A673 (cell line): Measurements from ENCODE around the gene DCLRE1B. TPM values are rescaled to one million over a fixed set of nuclear protein-coding genes. Genes with fewer than 3 reads are reported as not detected.

Experiments used
- BruUV-seq: library from RNA; stranded (reverse); fragments of 400-500 nt; replicated peaks from 2 replicates; lab custom pipeline; 2021; lab: Mats Ljungman, UMichigan
- CTCF ChIA-PET: fragments of 300-600 bp; sonication (Branson Sonifier 250); formaldehyde crosslinking; loops from one replicate; lab custom pipeline; 2022; ENCODE audit warnings: antibody characterized with exemption; lab: Charles Lee
- POLR2A ChIA-PET: fragments of 300-600 bp; sonication (Branson Sonifier 250); formaldehyde crosslinking; loops from one replicate; lab custom pipeline; 2022; ENCODE audit warnings: antibody characterized with exemption; ENCODE audit not compliant: low non-redundant PET; lab: Charles Lee
- DNase-seq: peaks from one replicate; pipeline ENCODE4 v3.0.0-alpha.2; 2015; ENCODE audit warnings: low spot score
- H3K27ac ChIP-seq: fragments of 200-600 bp; sonication (generic); 2 replicates; pipeline ENCODE4 v1.5.1; 2016; ENCODE audit warnings: mixed run types, low read depth, mild to moderate bottlenecking, mixed read lengths, antibody characterized with exemption, low read length; ENCODE audit not compliant: poor library complexity, severe bottlenecking
- H3K27me3 ChIP-seq: fragments of 200-600 bp; sonication (generic); replicated peaks from 2 replicates; pipeline ENCODE4 v1.6.1; 2017; ENCODE audit warnings: mixed run types, low read depth, mild to moderate bottlenecking, mixed read lengths, antibody characterized with exemption, low read length; ENCODE audit not compliant: insufficient read depth, poor library complexity
- H3K36me3 ChIP-seq: fragments of 200-600 bp; sonication (generic); 2 replicates; pipeline ENCODE4 v1.6.1; 2016; ENCODE audit warnings: mixed run types, mild to moderate bottlenecking, mixed read lengths, antibody characterized with exemption, low read length; ENCODE audit not compliant: insufficient read depth, poor library complexity, severe bottlenecking
- H3K4me1 ChIP-seq: fragments of 200-600 bp; sonication (generic); 2 replicates; pipeline ENCODE4 v1.6.1; 2017; ENCODE audit warnings: mixed run types, mild to moderate bottlenecking, mixed read lengths, antibody characterized with exemption, low read length; ENCODE audit not compliant: insufficient read depth, poor library complexity, severe bottlenecking
- H3K4me3 ChIP-seq: fragments of 200-600 bp; sonication (generic); 2 replicates; pipeline ENCODE4 v1.5.1; 2016; ENCODE audit warnings: low read depth, mixed run types, mild to moderate bottlenecking, mixed read lengths, low read length; ENCODE audit not compliant: poor library complexity, severe bottlenecking
- H3K9me3 ChIP-seq: fragments of 200-600 bp; sonication (generic); 2 replicates; pipeline ENCODE4 v1.6.1; 2016; ENCODE audit warnings: mixed run types, low read depth, mild to moderate bottlenecking, mixed read lengths, antibody characterized with exemption, low read length; ENCODE audit not compliant: poor library complexity, severe bottlenecking
- EZH2 ChIP-seq: fragments of 200-600 bp; sonication (generic); IDR thresholded peaks from 2 replicates; pipeline ENCODE4 v1.6.1; 2017; ENCODE audit warnings: borderline replicate concordance, low read depth, mild to moderate bottlenecking, mixed read lengths, antibody characterized with exemption, low read length; ENCODE audit not compliant: poor library complexity, severe bottlenecking
- intact Hi-C: fragments of 100-400 bp; cut with micrococcal nuclease; formaldehyde crosslinking; loops from one replicate; pipeline ENCODE4 v1.10.0; 2022; ENCODE audit not compliant: unreplicated experiment
- total RNA-seq: library from RNA; stranded (reverse); gene quantifications from 2 replicates; pipeline ENCODE4 v1.2.3, GENCODE V29; 2021
- TF ChIP-seq, protein P1 (sequence below): fragments of 300-800, 200-600 bp; sonication (generic); conservative IDR thresholded peaks from 2 replicates; pipeline ENCODE4 v1.5.1; 2017; ENCODE audit warnings: low read depth, mild to moderate bottlenecking, antibody characterized with exemption, low read length, moderate library complexity, mixed read lengths

Gene DCLRE1B
- total RNA-seq, 1 experiment from 2014 or later, result 34.6 TPM

DNA sequence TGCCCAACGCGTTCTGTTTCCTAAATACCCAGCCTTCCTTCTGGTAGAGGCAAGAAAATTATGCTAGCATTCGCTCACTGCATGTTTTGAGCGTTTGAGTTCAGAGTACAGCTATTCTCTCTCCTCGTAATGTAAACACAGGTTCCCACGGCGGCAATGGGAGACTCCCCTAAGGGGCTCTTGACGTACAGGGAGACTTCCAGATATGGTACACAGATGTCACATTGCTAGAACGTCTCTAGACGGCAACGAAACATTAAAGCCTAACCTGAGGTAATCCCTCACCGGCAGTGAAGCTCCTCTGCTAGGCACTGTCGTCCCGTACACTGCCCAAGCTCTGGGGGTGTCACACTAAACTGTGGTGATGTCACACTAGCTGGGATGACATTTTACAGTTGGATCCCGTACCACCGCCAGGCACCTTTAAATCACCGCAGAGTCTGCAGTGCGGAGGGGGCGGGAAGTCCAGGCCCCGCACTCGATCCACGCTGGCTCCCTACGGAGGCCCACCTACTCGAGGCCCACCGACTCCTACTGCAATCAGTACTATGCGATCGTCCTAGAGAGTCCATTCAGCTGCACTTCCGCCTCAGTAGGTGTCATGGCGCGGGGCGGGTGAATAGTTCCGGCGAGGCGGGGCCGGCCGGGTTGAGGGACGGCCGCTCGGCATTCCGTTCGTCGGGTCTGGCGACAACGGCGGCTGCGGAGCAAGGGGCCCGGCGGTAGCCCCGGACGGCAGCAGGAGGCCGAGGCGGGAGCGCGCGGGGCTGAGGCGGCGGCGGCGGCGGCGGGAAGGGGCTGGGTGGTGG, 24.0 kb downstream of the DCLRE1B start, which contains the start of gene HIPK1:
HIPK1 (plus strand) TSS at position 384 of the 809 bp plus-strand sequence.
- H3K4me3 ChIP-seq, result peak within 1 kb of the TSS; percentile 96
- no peaks in the 10 kb centered on the region for H3K9me3 ChIP-seq
- CTCF ChIA-PET, result interaction anchor here (1.8 kb wide), 1 partner anchor 25 kb away, joined by 6 read pairs; the partner anchor contains the start of gene AP4B1
- peak; percentile 95 for DNase-seq
- H3K36me3 ChIP-seq, result no peaks in the 10 kb centered on the region
- no peak for TF ChIP-seq EZH2
- TF ChIP-seq, protein P1, sequence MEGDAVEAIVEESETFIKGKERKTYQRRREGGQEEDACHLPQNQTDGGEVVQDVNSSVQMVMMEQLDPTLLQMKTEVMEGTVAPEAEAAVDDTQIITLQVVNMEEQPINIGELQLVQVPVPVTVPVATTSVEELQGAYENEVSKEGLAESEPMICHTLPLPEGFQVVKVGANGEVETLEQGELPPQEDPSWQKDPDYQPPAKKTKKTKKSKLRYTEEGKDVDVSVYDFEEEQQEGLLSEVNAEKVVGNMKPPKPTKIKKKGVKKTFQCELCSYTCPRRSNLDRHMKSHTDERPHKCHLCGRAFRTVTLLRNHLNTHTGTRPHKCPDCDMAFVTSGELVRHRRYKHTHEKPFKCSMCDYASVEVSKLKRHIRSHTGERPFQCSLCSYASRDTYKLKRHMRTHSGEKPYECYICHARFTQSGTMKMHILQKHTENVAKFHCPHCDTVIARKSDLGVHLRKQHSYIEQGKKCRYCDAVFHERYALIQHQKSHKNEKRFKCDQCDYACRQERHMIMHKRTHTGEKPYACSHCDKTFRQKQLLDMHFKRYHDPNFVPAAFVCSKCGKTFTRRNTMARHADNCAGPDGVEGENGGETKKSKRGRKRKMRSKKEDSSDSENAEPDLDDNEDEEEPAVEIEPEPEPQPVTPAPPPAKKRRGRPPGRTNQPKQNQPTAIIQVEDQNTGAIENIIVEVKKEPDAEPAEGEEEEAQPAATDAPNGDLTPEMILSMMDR, result no peak
- no peaks in the 10 kb centered on the region for H3K27me3 ChIP-seq
- intact Hi-C loops, result loop anchor here (1.0 kb wide), 1 partner anchor 24 kb away; the partner anchor contains the start of gene DCLRE1B
- POLR2A ChIA-PET, result interaction anchor here (0.8 kb wide), 1 partner anchor 788 kb away, joined by 3 read pairs; no protein-coding TSS in a partner anchor
- H3K4me1 ChIP-seq, result peaks cover 22% of the 10 kb centered on the region
- peak within 1 kb of the TSS; percentile 86 for H3K27ac ChIP-seq
- TSS peak; percentile 84 for BruUV-seq

DNA sequence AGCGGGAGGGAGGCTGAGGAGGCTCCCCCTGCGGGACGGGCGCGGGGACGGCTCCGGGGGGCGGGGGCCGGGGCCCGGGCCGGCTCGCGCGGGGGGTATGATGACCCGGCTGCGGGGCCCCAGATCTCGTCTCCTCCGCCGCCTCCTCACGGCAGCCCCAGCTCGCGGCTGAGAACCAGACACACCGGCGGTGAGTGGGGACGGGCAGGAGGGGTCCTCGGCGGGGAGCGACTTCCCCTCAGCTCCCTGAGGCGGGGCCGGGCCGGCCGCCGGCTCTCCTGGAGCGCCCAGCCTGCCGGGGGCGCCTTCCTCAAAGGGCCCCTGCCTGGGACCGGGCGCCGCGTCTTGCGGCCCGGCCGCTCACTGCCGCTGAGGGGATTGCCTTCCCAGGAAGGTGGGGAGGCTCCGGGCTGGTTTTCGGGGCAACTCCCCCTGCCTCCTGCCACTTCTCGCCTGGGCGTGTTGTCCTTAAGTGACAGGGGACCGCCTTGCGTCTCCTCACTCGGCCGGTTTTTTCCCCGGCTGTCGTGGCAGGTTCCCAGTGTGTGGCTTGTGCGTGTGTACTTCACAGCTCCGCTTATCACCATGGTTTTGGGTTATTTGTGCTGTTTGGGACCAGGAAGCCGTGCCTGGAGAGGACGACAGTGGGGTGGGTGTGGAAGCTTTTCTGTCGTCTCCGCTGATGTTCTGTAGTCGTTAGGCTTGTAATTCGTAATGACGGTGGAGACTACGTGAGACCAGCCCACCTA, 24.8 kb downstream of the DCLRE1B start:
- peak; percentile 60 for DNase-seq
- intact Hi-C loops, result loop anchor here (1.0 kb wide), 1 partner anchor 25 kb away; the partner anchor contains the start of gene DCLRE1B
- ChIA-PET POLR2A (interaction anchor here (0.8 kb wide), 1 partner anchor 789 kb away, joined by 3 read pairs; no protein-coding TSS in a partner anchor), CTCF (interaction anchor here (0.6 to 1.8 kb wide), 3 partner anchors 26 to 1125 kb away, joined by 3 to 6 read pairs (median 5); partner anchors contain the start of gene AP4B1)
- Histone ChIP-seq H3K36me3 (peaks cover 2% of the 10 kb centered on the region), H3K4me1 (peaks cover 25% of the 10 kb centered on the region), H3K9me3 (no peaks in the 10 kb centered on the region), H3K27me3 (no peaks in the 10 kb centered on the region), H3K27ac (peak overlapping the region; percentile 86), H3K4me3 (peak overlapping the region; percentile 96)
- no peak for TF ChIP-seq EZH2
- TF ChIP-seq, protein P1, result peak; percentile 26; the same call in 1 of the 2 replicates
- BruUV-seq, result no TSS peak

DNA sequence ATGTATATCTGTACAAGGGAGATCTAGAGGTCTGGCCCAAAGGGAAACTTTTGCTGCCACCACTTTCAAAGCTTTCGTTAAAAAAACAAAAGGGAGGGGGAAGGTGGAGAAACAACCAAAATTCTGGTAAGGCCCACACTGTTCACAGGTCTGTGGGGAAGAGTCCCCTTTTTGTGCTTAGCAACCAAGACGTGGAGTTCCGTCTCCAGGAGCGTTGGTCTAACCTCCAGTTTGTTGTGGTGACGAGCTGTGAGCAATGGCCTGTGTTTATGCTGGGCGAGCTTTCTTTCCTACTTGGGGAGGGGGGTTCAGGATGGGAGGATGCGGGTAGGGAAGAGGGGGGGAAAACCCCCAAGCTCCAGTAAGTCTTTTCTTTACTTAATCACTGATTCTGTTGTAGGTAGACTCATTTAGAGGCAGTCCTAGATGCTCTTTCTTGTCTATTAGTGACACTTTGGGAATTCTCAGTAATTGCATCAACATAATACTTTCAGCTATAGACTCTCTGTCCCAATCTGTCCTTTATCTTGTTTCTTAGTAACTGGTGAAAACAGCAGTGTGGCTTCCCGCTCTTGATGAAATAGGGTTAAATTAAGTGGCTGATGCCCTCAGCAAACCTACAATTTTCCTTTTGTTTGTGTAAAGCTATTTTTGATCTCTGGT, 25.5 kb downstream of the DCLRE1B start:
- ChIA-PET CTCF (interaction anchor here (0.6 to 0.7 kb wide), 2 partner anchors 100 to 1125 kb away, joined by 3 to 5 read pairs; no protein-coding TSS in a partner anchor), POLR2A (no interaction called here)
- H3K36me3 ChIP-seq, result peaks cover 4% of the 10 kb centered on the region
- DNase-seq, result peak; percentile 44
- no TSS peak for BruUV-seq
- intact Hi-C loops, result no loop called here
- peaks cover 25% of the 10 kb centered on the region for H3K4me1 ChIP-seq
- H3K9me3 ChIP-seq, result no peaks in the 10 kb centered on the region
- peak overlapping the region; percentile 86 for H3K27ac ChIP-seq
- H3K4me3 ChIP-seq, result peak overlapping the region; percentile 96
- no peaks in the 10 kb centered on the region for H3K27me3 ChIP-seq
- TF ChIP-seq, protein P1, result no peak
- TF ChIP-seq EZH2, result no peak
